Measurements from ENCODE around the gene MPDZ.

GRCh38 chr9:13186774-13187173 lies 92.7 kb downstream of the MPDZ start:
- TF ChIP-seq CTCF (IDR thresholded peaks at IDR 0.05) (no peak), POLR2A (IDR thresholded peaks at IDR 0.05) (no peak)
